Lower leg skin (tissue), 3 donors: Measurements from ENCODE around the gene PRKCE.

Experiments
- CTCF ChIP-seq, 3 donors: fragments of 450-650 bp; IDR thresholded peaks; one replicate each; pipeline ENCODE4 v1.5.1; 2016; ENCODE audit warnings: antibody characterized with exemption in 3 of 3, mild to moderate bottlenecking in 3 of 3, moderate library complexity in 2 of 3
- POLR2A ChIP-seq, 2 donors: fragments of 450-650 bp; IDR thresholded peaks; one replicate each; pipeline ENCODE4 v1.6.1; 2016 to 2017; ENCODE audit warnings: antibody characterized with exemption in 2 of 2, mild to moderate bottlenecking in 1 of 2, moderate library complexity in 1 of 2

GRCh38 chr2:46040563-46041155, 389.2 kb downstream of the PRKCE start:
- TF ChIP-seq CTCF (IDR thresholded peaks at IDR 0.05) (no peak), POLR2A (IDR thresholded peaks at IDR 0.05) (no peak)
